ENCODE results near the gene DUSP10.

The DUSP10 gene

GRCh38 chr1:221711656-221712055 lies 30.2 kb downstream of the DUSP10 start:
- DNase-seq, result no peak

GRCh38 chr1:221711063-221711577 lies 30.8 kb downstream of the DUSP10 start:
- DNase-seq, result no peak

GRCh38 chr1:221709854-221710253 lies 32.0 kb downstream of the DUSP10 start:
- no peak for DNase-seq

GRCh38 chr1:221708987-221709386 lies 32.9 kb downstream of the DUSP10 start:
- peak; percentile 31 for DNase-seq

- DNase-seq, result peak; percentile 62
Observed at GRCh38 chr1:221708076-221708571, 33.8 kb downstream of the DUSP10 start.

- no peak for DNase-seq
Observed at GRCh38 chr1:221706876-221707582, 34.9 kb downstream of the DUSP10 start.

GRCh38 chr1:221706191-221706590 lies 35.7 kb downstream of the DUSP10 start:
- no peak for DNase-seq

GRCh38 chr1:221704306-221704705 lies 37.6 kb downstream of the DUSP10 start:
- no peak for DNase-seq

GRCh38 chr1:221701570-221702186 lies 40.2 kb downstream of the DUSP10 start:
- no peak for DNase-seq

- no peak for DNase-seq
Observed at GRCh38 chr1:221700948-221701347, 40.9 kb downstream of the DUSP10 start.

- DNase-seq, result no peak
Observed at GRCh38 chr1:221700536-221700935, 41.4 kb downstream of the DUSP10 start.

- DNase-seq, result no peak
Observed at GRCh38 chr1:221699978-221700519, 41.8 kb downstream of the DUSP10 start.

- DNase-seq, result no peak
Observed at GRCh38 chr1:221699577-221699976, 42.3 kb downstream of the DUSP10 start.

GRCh38 chr1:221698579-221699349 lies 43.1 kb downstream of the DUSP10 start:
- no peak for DNase-seq

- DNase-seq, result no peak
Observed at GRCh38 chr1:221697923-221698425, 43.9 kb downstream of the DUSP10 start.

- DNase-seq, result no peak
Observed at GRCh38 chr1:221696718-221697461, 45.0 kb downstream of the DUSP10 start.

GRCh38 chr1:221696027-221696426 lies 45.9 kb downstream of the DUSP10 start:
- no peak for DNase-seq

- DNase-seq, result no peak
Observed at GRCh38 chr1:221695301-221695700, 46.6 kb downstream of the DUSP10 start.

GRCh38 chr1:221694109-221694508 lies 47.8 kb downstream of the DUSP10 start:
- DNase-seq, result no peak

GRCh38 chr1:221693087-221693486 lies 48.8 kb downstream of the DUSP10 start:
- DNase-seq, result no peak

- DNase-seq, result no peak
Observed at GRCh38 chr1:221692643-221693042, 49.2 kb downstream of the DUSP10 start.

- DNase-seq, result no peak
Observed at GRCh38 chr1:221691261-221691660, 50.6 kb downstream of the DUSP10 start.

Data from stimulated activated CD4-positive, alpha-beta T cell treated with anti-CD3 and anti-CD28 coated beads, Interleukin-1b, Interleukin-23, amount 100 ng/mL, for 48 hours (primary cell).